Fibroblast of skin of right biceps (primary cell): Measurements from ENCODE around the gene ENTPD1.

ENCODE experiments used
- DNase-seq: peaks from one replicate; pipeline ENCODE4 v3.0.0-alpha.2; 2013

The ENTPD1 gene

GRCh38 chr10:95833042-95833610 is 77.2 kb downstream of the ENTPD1 start:
- DNase-seq: no peak

GRCh38 chr10:95834406-95834805 is 78.4 kb downstream of the ENTPD1 start:
- DNase-seq: no peak

GRCh38 chr10:95835149-95835860 is 79.3 kb downstream of the ENTPD1 start:
- DNase-seq: no peak

GRCh38 chr10:95835911-95836310 is 79.9 kb downstream of the ENTPD1 start:
- DNase-seq: no peak

- no peak for DNase-seq
Observed at GRCh38 chr10:95836610-95837355, 80.8 kb downstream of the ENTPD1 start.

GRCh38 chr10:95837356-95837776 is 81.4 kb downstream of the ENTPD1 start:
- DNase-seq: no peak

GRCh38 chr10:95837783-95838182 is 81.8 kb downstream of the ENTPD1 start:
- no peak for DNase-seq

- no peak for DNase-seq
Observed at GRCh38 chr10:95840121-95840520, 84.2 kb downstream of the ENTPD1 start.

- no peak for DNase-seq
Observed at GRCh38 chr10:95840681-95841080, 84.7 kb downstream of the ENTPD1 start.

- DNase-seq: peak; percentile 47
Observed at GRCh38 chr10:95841661-95842498, 85.9 kb downstream of the ENTPD1 start.

GRCh38 chr10:95845411-95845810 is 89.4 kb downstream of the ENTPD1 start:
- DNase-seq: no peak

GRCh38 chr10:95847007-95847406 is 91.0 kb downstream of the ENTPD1 start:
- DNase-seq: no peak

- no peak for DNase-seq
Observed at GRCh38 chr10:95848841-95849240, 92.9 kb downstream of the ENTPD1 start.

GRCh38 chr10:95850791-95851190 is 94.8 kb downstream of the ENTPD1 start:
- no peak for DNase-seq

- no peak for DNase-seq
Observed at GRCh38 chr10:95860166-95860940, 104.4 kb downstream of the ENTPD1 start.

- DNase-seq: no peak
Observed at GRCh38 chr10:95861386-95861785, 105.4 kb downstream of the ENTPD1 start.

- DNase-seq: peak; percentile 73
Observed at GRCh38 chr10:95864906-95865813, 109.2 kb downstream of the ENTPD1 start.

GRCh38 chr10:95865814-95866466 is 110.0 kb downstream of the ENTPD1 start:
- no peak for DNase-seq

- no peak for DNase-seq
Observed at GRCh38 chr10:95866467-95866842, 110.5 kb downstream of the ENTPD1 start.

GRCh38 chr10:95867866-95868265 is 111.9 kb downstream of the ENTPD1 start:
- DNase-seq: no peak
